Measurements from ENCODE around the gene DOCK1.

DNA sequence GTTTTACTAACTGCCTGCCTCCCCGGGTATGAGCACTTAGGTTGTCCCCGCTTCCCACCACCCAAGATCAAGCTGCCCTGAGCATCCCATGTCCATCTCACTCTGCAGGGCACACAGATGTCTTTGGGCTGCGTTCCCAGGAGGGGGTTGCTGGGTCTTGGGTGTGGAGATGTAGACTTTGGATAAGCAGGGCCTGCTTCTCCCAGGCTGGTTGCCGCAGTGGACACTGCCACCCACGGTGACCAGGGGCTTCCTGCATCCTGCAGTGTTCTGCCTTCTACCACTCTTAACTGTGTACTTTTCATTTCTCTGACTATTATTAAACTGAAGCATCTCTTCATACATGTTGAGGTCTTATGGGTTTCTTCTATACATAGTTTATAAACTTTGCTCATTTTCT is 70.0 kb downstream of the DOCK1 start:
- TF ChIP-seq EZH2 (IDR thresholded peaks at IDR 0.05; ENCODE audit: insufficient read depth, poor library complexity, severe bottlenecking) (no peak), EZH2phosphoT487 (IDR thresholded peaks at IDR 0.05; ENCODE audit: insufficient read depth, low read depth) (no peak)
